GM10266 (cell line): Measurements from ENCODE around the gene CHL1.

Source experiments
- DNase-seq: peaks from one replicate; pipeline ENCODE4 v3.0.0; 2012; ENCODE audit errors: extremely low spot score
- TF ChIP-seq, protein P1 (sequence below): IDR thresholded peaks from 2 replicates; pipeline ENCODE4 v1.5.1; 2012; ENCODE audit warnings: mild to moderate bottlenecking, low read depth; ENCODE audit not compliant: control insufficient read depth, insufficient read depth; ENCODE audit errors: missing control alignments

The CHL1 gene

GRCh38 chr3:280681-281080 lies 84.1 kb downstream of the CHL1 start:
- no peak for DNase-seq
- TF ChIP-seq, protein P1, sequence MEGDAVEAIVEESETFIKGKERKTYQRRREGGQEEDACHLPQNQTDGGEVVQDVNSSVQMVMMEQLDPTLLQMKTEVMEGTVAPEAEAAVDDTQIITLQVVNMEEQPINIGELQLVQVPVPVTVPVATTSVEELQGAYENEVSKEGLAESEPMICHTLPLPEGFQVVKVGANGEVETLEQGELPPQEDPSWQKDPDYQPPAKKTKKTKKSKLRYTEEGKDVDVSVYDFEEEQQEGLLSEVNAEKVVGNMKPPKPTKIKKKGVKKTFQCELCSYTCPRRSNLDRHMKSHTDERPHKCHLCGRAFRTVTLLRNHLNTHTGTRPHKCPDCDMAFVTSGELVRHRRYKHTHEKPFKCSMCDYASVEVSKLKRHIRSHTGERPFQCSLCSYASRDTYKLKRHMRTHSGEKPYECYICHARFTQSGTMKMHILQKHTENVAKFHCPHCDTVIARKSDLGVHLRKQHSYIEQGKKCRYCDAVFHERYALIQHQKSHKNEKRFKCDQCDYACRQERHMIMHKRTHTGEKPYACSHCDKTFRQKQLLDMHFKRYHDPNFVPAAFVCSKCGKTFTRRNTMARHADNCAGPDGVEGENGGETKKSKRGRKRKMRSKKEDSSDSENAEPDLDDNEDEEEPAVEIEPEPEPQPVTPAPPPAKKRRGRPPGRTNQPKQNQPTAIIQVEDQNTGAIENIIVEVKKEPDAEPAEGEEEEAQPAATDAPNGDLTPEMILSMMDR, result no peak

- TF ChIP-seq, protein P1, result no peak
- DNase-seq, result no peak
These were observed 87.8 kb downstream of the CHL1 start for GRCh38 chr3:284322-284721.

DNA sequence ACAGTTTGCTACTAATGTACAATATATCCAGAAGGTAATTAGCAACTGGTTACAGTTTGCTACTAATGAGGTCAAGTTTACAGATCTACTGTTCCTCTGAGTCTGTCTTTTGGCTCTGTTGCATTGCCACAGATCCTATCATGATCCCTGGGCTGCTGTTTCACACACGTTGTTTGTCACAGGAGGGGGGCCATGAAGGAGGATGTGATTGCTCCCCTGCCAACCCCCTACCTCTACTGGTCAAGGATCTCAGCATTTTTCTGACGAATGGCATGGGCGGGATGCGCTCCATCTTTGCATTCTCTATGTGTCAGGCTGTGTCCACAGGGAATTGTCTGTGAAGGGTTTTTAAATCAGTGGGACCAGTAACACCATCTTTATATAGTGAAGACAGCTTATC lies 91.9 kb downstream of the CHL1 start:
- DNase-seq, result no peak
- TF ChIP-seq, protein P1, result no peak

- DNase-seq, result no peak
- TF ChIP-seq, protein P1, result no peak
These were observed 94.5 kb downstream of the CHL1 start for GRCh38 chr3:291028-291427.

GRCh38 chr3:291646-292436 lies 95.3 kb downstream of the CHL1 start:
- TF ChIP-seq, protein P1, result no peak
- DNase-seq, result no peak

DNA sequence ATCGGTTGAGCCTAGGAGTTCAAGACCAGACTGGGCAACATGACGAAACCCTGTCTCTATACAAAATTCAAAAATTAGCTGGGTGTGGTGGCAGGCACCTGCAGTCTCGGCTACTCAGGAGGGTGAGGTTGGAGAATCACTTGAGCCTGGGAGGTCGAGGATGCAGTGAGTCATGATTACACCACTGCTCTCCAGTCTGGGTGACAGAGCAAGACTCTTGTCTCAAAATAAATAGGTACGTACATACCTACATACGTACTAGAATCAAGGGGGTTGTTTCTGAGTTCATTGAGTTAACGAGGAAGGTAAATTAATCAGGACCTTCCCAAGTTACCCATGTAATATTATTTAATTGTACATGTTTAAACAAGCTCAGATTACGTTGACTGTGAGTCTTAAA lies 97.5 kb downstream of the CHL1 start:
- DNase-seq, result no peak
- TF ChIP-seq, protein P1, result no peak

DNA sequence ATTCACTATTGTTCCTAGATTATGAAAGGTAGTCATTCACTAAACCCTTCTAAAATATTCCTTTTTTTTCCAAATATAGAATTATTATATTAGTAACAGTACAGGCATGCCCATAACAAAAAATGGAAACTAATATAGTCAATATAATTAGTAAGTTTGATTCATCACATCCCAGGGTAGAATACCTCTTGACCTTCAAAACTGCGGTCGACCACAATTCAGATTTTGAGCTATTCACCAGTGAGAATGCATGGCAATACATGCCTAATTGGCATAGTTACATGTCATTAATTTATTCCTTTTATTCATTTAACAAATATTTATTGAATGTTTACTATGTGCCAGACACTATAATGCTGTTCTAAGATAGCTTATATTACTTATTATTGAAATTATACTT lies 98.0 kb downstream of the CHL1 start:
- no peak for DNase-seq

More for the DNA sequence above, 98.0 kb downstream of the CHL1 start:
- TF ChIP-seq, protein P1, result no peak
